Fibroblast of lung (primary cell): ENCODE data around the gene BFSP2.

ENCODE experiments used
- CTCF ChIP-seq, 2 donors: IDR thresholded peaks in 1 of 2; conservative IDR thresholded peaks in 1 of 2; 1 replicate in 1 of 2; 2 replicates in 1 of 2; pipeline ENCODE4 v1.5.1; 2011 to 2012; ENCODE audit warnings: low read length in 2 of 2, control low read depth in 1 of 2, inconsistent platforms in 1 of 2, low read depth in 1 of 2, mild to moderate bottlenecking in 1 of 2
- EZH2 ChIP-seq: IDR thresholded peaks from 2 replicates; pipeline ENCODE4 v1.5.1; 2012; ENCODE audit warnings: low read length, control low read depth, mild to moderate bottlenecking; ENCODE audit errors: missing control alignments

- TF ChIP-seq CTCF (conservative IDR thresholded peaks at IDR 0.05 in 1 of 2, IDR thresholded peaks at IDR 0.05 in 1 of 2; ENCODE audit: low read depth in 1 of 2, low read length in 2 of 2) (no peak), EZH2 (no peak)
Measured at GRCh38 chr3:133424937-133425869, 25.3 kb downstream of the BFSP2 start.
